22Rv1 (cell line): ENCODE measurements around the gene PACSIN1.

Experiments used
- CTCF ChIP-seq: fragments of 450-650 bp; IDR thresholded peaks from 2 replicates; pipeline ENCODE4 v1.5.1; 2017; ENCODE audit warnings: mild to moderate bottlenecking
- ZFX ChIP-seq: fragments of 450-650 bp; IDR thresholded peaks from 2 replicates; pipeline ENCODE4 v1.6.1; 2017; ENCODE audit warnings: antibody characterized with exemption, borderline replicate concordance

- no peak for TF ChIP-seq CTCF
- no peak for TF ChIP-seq ZFX
Measured at GRCh38 chr6:34447386-34447785, 18.5 kb upstream of the PACSIN1 start.
